GM19438 (cell line): ENCODE measurements around the gene GCC2.
"Not testable (repeated sequence)": the region's sequence is repeated elsewhere in the genome, so short reads cannot be mapped to it uniquely, and the experiment has no call there.

Experiments
- ATAC-seq: cut with Tn5 transposase; IDR thresholded peaks from one replicate; pipeline ENCODE4 v1.9.1; 2021; ENCODE audit warnings: low read depth; ENCODE audit not compliant: unreplicated experiment

GCC2 gene

DNA sequence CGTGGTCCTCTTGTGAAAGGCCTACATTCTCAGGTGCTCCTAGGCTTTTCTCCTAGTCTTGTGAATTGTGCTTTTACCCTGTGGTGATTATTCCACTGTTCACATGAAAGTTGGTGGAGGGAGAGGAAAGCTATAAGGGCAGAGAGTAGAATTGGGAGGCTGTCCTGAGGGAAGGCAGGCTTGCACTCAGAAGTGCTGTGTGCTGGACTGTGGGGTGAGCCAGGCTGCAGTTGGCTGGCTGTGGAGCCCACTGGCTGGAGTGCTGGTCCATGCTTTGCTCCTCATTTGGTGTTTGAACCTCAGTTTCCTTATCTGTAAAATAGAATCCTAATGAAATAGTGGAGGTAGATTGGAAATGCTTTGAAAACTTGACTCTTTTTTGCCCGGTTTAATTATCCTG lies 106.6 kb downstream of the GCC2 start:
- ATAC-seq = no peak

- ATAC-seq = not testable (repeated sequence)
Observed at GRCh38 chr2:108556581-108556980, 107.6 kb downstream of the GCC2 start.
